ENCODE results near the gene ZNF224.

Gene ZNF224

DNA sequence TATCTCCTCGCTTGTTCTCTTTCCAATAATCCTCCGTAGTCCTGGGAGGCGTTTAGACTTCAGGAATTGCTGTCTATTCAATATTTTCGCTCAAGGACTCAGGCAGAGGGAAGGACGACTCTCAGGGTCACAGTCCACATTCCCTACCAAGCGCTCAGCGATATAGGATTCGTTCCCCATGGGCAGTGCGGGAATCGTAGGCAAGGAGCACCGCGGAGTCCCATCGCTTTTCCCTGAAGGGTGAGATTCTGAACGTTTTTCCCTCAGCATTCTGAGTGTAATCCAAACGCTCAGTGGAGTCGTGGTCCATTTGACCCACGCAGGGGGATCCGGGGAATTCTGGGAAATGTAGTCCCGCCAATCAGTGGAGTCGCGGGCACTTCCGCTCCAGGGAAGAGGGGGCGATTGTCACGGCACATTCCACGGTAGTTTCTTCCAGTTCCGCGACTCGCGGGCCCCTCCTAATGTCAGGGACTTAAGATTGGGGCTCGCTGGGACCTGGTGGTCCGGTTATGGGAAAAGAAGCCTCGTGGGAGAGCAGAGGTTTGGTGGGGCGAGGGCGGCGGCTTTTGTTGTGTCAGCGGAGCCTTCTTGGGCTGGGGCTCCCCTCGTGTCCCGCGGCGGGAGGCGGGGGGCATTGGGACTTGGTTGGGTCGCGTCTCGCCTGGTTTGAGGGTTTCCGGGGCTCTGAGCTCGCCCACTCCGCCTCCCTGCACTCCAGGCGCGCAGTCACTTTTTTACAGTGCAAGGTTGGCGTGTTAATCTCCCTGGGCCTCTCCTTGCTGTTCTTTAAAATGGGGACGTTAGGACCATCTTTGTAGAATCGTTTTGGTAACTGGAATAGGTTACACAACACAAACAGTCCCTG is 47.3 kb downstream of the ZNF224 start, which contains the start of gene ZNF234:
Gene ZNF234 (plus strand): TSS at position 364 of the 868 bp plus-strand sequence. CDS start 3,079 bp downstream, outside the sequence.
- peak; percentile 68 for DNase-seq

DNA sequence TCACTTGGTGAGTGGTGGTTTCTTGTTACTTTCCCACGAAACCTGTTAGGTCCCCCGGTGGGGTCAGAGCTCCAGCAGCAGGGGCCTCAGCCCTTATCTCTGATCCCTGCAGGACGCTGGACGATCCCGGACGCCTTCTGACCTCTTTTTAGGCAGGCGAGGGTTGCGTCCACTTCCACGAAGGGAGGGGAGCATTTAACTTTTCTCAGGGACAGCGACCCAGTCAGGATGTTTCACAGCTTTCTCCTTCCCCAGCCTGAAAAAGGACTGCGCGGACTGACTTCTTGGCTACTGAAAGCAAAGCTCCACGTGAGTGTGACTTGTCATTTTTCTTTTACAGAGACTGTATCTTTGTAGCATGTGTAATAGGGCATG is 47.9 kb downstream of the ZNF224 start:
- DNase-seq, result no peak

DNA sequence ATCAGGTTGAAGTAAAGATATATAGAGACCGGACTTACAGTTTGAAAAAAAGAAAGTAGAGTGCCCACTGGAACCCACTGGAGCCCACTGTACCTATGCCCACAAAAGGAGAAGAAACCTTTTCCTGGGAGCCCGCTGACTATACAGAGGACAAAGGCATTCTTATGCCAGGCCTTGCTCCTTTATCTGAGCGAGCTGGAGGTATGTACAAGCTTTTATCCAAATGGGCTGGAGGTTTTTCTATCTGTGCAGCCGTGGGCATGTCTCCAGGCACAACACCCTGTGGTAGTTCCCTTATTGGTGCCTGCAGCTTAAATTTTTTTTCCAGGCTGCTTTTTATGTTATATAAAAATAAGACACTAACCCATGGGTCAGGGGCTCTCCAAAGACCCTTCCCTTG is 55.6 kb downstream of the ZNF224 start:
- no peak for DNase-seq

DNA sequence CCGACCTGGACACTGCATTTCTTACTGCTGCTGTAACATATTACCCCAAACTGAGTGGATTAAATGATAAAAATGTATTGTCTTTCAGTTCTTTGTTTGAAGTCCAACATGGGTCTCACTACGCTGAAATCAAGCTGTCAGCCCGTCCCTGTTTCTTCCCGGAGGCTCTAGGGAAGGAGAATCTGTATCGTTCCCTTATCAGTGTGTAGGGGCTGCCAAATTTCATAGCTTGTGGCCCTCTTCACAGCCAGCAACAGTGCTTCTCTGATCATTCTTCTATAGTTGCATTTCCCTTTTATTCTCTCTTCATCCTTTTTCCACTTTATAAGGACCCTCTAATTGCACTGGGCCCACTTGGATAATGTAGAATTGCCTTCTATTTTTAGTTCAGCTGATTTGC is 57.3 kb downstream of the ZNF224 start:
- no peak for DNase-seq

DNA sequence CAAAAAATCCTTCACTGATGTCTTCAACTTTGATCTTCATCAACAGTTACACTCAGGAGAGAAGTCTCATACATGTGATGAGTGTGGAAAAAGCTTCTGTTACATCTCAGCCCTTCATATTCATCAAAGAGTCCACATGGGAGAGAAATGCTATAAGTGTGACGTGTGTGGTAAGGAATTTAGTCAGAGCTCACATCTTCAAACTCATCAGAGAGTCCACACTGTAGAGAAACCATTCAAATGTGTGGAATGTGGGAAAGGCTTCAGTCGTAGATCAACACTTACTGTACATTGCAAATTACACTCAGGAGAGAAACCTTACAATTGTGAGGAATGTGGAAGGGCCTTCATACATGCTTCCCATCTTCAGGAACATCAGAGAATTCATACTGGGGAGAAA is 62.3 kb downstream of the ZNF224 start:
- no peak for DNase-seq

All from GDM1 (cell line).